PC-3 (cell line): ENCODE data around the gene RSU1. TPM values are rescaled to one million over a fixed set of nuclear protein-coding genes. Genes with fewer than 3 reads are reported as not detected.

Experiments
- ATAC-seq: fragments of 200-7000 bp; cut with Tn5 transposase; 2 replicates; pipeline ENCODE4 v1.9.1; 2020; ENCODE audit warnings: mild to moderate bottlenecking, moderate library complexity
- BruUV-seq: library from RNA; stranded (reverse); fragments of 400-500 nt; replicated peaks from 2 replicates; lab custom pipeline; 2021; lab: Mats Ljungman, UMichigan
- CTCF ChIA-PET: fragments of 300-600 bp; sonication (Branson Sonifier 250); formaldehyde crosslinking; loops from one replicate; lab custom pipeline; 2022; ENCODE audit warnings: antibody characterized with exemption; lab: Charles Lee
- POLR2A ChIA-PET: fragments of 300-600 bp; sonication (Branson Sonifier 250); formaldehyde crosslinking; loops from one replicate; lab custom pipeline; 2022; ENCODE audit warnings: antibody characterized with exemption; ENCODE audit not compliant: unreplicated experiment; lab: Charles Lee
- DNase-seq: peaks from one replicate; pipeline ENCODE4 v3.0.0-alpha.2; 2015
- H2AFZ ChIP-seq: fragments of 300-600 bp; sonication (generic); 2 replicates; pipeline ENCODE4 v1.6.0; 2016; ENCODE audit warnings: antibody characterized with exemption, low read length
- H3F3A ChIP-seq: fragments of 300-600 bp; sonication (generic); one replicate; pipeline ENCODE4 v1.6.0; 2017; ENCODE audit warnings: antibody characterized with exemption, low read length, control low read depth, mild to moderate bottlenecking; ENCODE audit not compliant: unreplicated experiment
- H3K27ac ChIP-seq: fragments of 300-600 bp; sonication (generic); 2 replicates; pipeline ENCODE4 v1.5.1; 2016; ENCODE audit warnings: mild to moderate bottlenecking, low read length
- H3K27me3 ChIP-seq: fragments of 300-600 bp; sonication (generic); 2 replicates; pipeline ENCODE4 v1.6.1; 2016; ENCODE audit warnings: low read length, mixed read lengths
- H3K36me3 ChIP-seq: fragments of 300-600 bp; sonication (generic); 2 replicates; pipeline ENCODE4 v1.6.1; 2016; ENCODE audit warnings: low read depth, mixed run types, low read length, mixed read lengths
- H3K4me1 ChIP-seq: fragments of 300-600 bp; sonication (generic); 2 replicates; pipeline ENCODE4 v1.5.1; 2016; ENCODE audit warnings: low read length; ENCODE audit not compliant: insufficient read depth
- H3K4me2 ChIP-seq: fragments of 300-600 bp; sonication (generic); 2 replicates; pipeline ENCODE4 v1.6.0; 2016; ENCODE audit warnings: low read length
- H3K4me3 ChIP-seq: fragments of 300-600 bp; sonication (generic); 2 replicates; pipeline ENCODE4 v1.5.1; 2016; ENCODE audit warnings: mild to moderate bottlenecking, low read length, mixed read lengths
- H3K79me2 ChIP-seq: fragments of 300-600 bp; sonication (generic); 2 replicates; pipeline ENCODE4 v1.6.1; 2017; ENCODE audit warnings: low read length, mixed read lengths
- H3K9ac ChIP-seq: fragments of 300-600 bp; sonication (generic); 2 replicates; pipeline ENCODE4 v1.6.0; 2016; ENCODE audit warnings: mild to moderate bottlenecking, low read length
- H3K9me2 ChIP-seq: fragments of 300-600 bp; sonication (generic); replicated peaks from 2 replicates; pipeline ENCODE4 v1.6.1; 2016; ENCODE audit warnings: mixed run types, low read length, mixed read lengths
- H3K9me3 ChIP-seq: fragments of 300-600 bp; sonication (generic); 2 replicates; pipeline ENCODE4 v1.6.1; 2016; ENCODE audit warnings: low read length, mixed read lengths
- H4K20me1 ChIP-seq: fragments of 300-600 bp; sonication (generic); 2 replicates; pipeline ENCODE4 v1.6.1; 2016; ENCODE audit warnings: low read length, mixed read lengths
- EZH2 ChIP-seq: fragments of 300-600 bp; sonication (generic); IDR thresholded peaks from one replicate; pipeline ENCODE4 v1.6.1; 2017; ENCODE audit warnings: antibody characterized with exemption, mild to moderate bottlenecking, low read length; ENCODE audit not compliant: unreplicated experiment
- EZH2phosphoT487 ChIP-seq: fragments of 300-600 bp; sonication (generic); IDR thresholded peaks from 2 replicates; pipeline ENCODE4 v1.6.1; 2018; ENCODE audit warnings: mild to moderate bottlenecking, antibody characterized with exemption, low read length, borderline replicate concordance
- intact Hi-C: fragments of 100-400 bp; cut with micrococcal nuclease; formaldehyde crosslinking; loops from 2 replicates; pipeline ENCODE4 v1.9.0; 2023
- total RNA-seq: library from RNA; depleted of rRNA; stranded (reverse); fragments of >200 nt; gene quantifications from 2 replicates; pipeline ENCODE4 v1.2.3, GENCODE V29; 2014
- TF ChIP-seq, protein P1 (sequence below): fragments of 300-600 bp; sonication (generic); conservative IDR thresholded peaks from 2 replicates; pipeline ENCODE4 v1.5.1; 2017; ENCODE audit warnings: antibody characterized with exemption, low read depth, mild to moderate bottlenecking, low read length

Gene RSU1
- total RNA-seq, 1 experiment from 2014 or later = 21.2 TPM

GRCh38 chr10:16812676-16813075, 4.5 kb downstream of the RSU1 start:
- POLR2A ChIA-PET = interaction anchor here (0.7 kb wide), 1 partner anchor 24 kb away, joined by 12 read pairs; no protein-coding TSS in a partner anchor
- BruUV-seq = no TSS peak
- CTCF ChIA-PET = interaction anchor here (0.6 kb wide), 1 partner anchor 611 kb away, joined by 12 read pairs; no protein-coding TSS in a partner anchor

DNA sequence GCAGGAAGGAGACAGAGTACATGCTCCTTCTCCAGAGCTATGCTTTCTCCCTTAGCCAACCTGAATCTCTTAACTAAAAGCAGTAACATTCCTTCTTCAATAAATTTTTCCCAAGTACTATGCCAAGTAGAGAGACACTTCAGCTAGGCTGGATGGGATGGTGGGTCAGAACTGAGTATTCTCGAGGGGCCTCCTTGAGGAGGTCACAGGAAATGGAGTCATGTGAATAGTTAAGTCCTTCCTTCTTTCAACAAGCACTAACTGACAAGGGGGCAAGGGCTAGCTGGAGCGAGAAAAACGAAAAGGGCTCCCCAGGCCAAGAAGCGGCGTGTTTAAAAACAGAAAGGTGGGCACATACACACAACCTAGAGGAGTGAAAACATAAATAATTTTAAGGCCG, 5.5 kb downstream of the RSU1 start:
- Histone ChIP-seq H3K27ac (no peak overlapping the region), H3K4me3 (no peak overlapping the region), H2AFZ (no peak overlapping the region), H3K4me1 (peaks cover 8% of the 10 kb centered on the region; the same call in 1 of the 2 replicates), H3K79me2 (peaks cover 32% of the 10 kb centered on the region), H3K36me3 (no peaks in the 10 kb centered on the region), H3K9ac (no peak overlapping the region), H3K9me2 (no peaks in the 10 kb centered on the region), H3F3A (no peaks in the 10 kb centered on the region), H3K4me2 (no peak overlapping the region), H3K27me3 (no peaks in the 10 kb centered on the region), H3K9me3 (no peaks in the 10 kb centered on the region), H4K20me1 (no peaks in the 10 kb centered on the region)
- ChIA-PET CTCF (no interaction called here), POLR2A (no interaction called here)
- no TSS peak for BruUV-seq
- ATAC-seq (no peak), DNase-seq (no peak)
- TF ChIP-seq EZH2phosphoT487 (no peak), EZH2 (no peak)
- TF ChIP-seq, protein P1, sequence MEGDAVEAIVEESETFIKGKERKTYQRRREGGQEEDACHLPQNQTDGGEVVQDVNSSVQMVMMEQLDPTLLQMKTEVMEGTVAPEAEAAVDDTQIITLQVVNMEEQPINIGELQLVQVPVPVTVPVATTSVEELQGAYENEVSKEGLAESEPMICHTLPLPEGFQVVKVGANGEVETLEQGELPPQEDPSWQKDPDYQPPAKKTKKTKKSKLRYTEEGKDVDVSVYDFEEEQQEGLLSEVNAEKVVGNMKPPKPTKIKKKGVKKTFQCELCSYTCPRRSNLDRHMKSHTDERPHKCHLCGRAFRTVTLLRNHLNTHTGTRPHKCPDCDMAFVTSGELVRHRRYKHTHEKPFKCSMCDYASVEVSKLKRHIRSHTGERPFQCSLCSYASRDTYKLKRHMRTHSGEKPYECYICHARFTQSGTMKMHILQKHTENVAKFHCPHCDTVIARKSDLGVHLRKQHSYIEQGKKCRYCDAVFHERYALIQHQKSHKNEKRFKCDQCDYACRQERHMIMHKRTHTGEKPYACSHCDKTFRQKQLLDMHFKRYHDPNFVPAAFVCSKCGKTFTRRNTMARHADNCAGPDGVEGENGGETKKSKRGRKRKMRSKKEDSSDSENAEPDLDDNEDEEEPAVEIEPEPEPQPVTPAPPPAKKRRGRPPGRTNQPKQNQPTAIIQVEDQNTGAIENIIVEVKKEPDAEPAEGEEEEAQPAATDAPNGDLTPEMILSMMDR = no peak
- intact Hi-C loops = no loop called here

More at GRCh38 chr10:16812676-16813075, 4.5 kb downstream of the RSU1 start:
- H3K4me2 ChIP-seq = no peak overlapping the region
- H3K4me1 ChIP-seq = peaks cover 8% of the 10 kb centered on the region; the same call in 1 of the 2 replicates
- no peak overlapping the region for H3K27ac ChIP-seq
- no peaks in the 10 kb centered on the region for H3F3A ChIP-seq
- DNase-seq = no peak
- peaks cover 34% of the 10 kb centered on the region for H3K79me2 ChIP-seq
- no peak overlapping the region for H3K9ac ChIP-seq
- intact Hi-C loops = no loop called here
- H3K36me3 ChIP-seq = no peaks in the 10 kb centered on the region
- no peak overlapping the region for H3K4me3 ChIP-seq
- H3K9me2 ChIP-seq = no peaks in the 10 kb centered on the region
- H4K20me1 ChIP-seq = no peaks in the 10 kb centered on the region
- H3K9me3 ChIP-seq = no peaks in the 10 kb centered on the region
- TF ChIP-seq EZH2 (no peak), EZH2phosphoT487 (no peak)
- TF ChIP-seq, protein P1 = no peak
- no peaks in the 10 kb centered on the region for H3K27me3 ChIP-seq
- H2AFZ ChIP-seq = no peak overlapping the region
- ATAC-seq = no peak

- TF ChIP-seq EZH2 (no peak), EZH2phosphoT487 (no peak)
- TF ChIP-seq, protein P1 = no peak
- CTCF ChIA-PET = no interaction called here
- Histone ChIP-seq H3K9me2 (no peaks in the 10 kb centered on the region), H3K4me1 (peaks cover 6% of the 10 kb centered on the region; the same call in 1 of the 2 replicates), H3K27ac (no peak overlapping the region), H3K36me3 (no peaks in the 10 kb centered on the region), H3K9ac (no peak overlapping the region), H2AFZ (no peak overlapping the region), H3K4me2 (no peak overlapping the region), H3K4me3 (no peak overlapping the region), H4K20me1 (no peaks in the 10 kb centered on the region), H3K27me3 (no peaks in the 10 kb centered on the region), H3K79me2 (peaks cover 27% of the 10 kb centered on the region), H3F3A (no peaks in the 10 kb centered on the region), H3K9me3 (no peaks in the 10 kb centered on the region)
- ATAC-seq (no peak), DNase-seq (no peak)
- POLR2A ChIA-PET = no interaction called here
- BruUV-seq = no TSS peak
- intact Hi-C loops = no loop called here
These were observed 5.9 kb downstream of the RSU1 start for GRCh38 chr10:16811292-16811691.
